Fibroblast of lung (primary cell): ENCODE measurements around the gene FAM3B.

Experiments used
- EZH2 ChIP-seq: IDR thresholded peaks from 2 replicates; pipeline ENCODE4 v1.5.1; 2012; ENCODE audit warnings: low read length, control low read depth, mild to moderate bottlenecking; ENCODE audit errors: missing control alignments
- TF ChIP-seq, protein P1 (sequence below), 2 donors: IDR thresholded peaks in 1 of 2; conservative IDR thresholded peaks in 1 of 2; 1 replicate in 1 of 2; 2 replicates in 1 of 2; pipeline ENCODE4 v1.5.1; 2011 to 2012; ENCODE audit warnings: low read length in 2 of 2, control low read depth in 1 of 2, inconsistent platforms in 1 of 2, low read depth in 1 of 2, mild to moderate bottlenecking in 1 of 2

DNA sequence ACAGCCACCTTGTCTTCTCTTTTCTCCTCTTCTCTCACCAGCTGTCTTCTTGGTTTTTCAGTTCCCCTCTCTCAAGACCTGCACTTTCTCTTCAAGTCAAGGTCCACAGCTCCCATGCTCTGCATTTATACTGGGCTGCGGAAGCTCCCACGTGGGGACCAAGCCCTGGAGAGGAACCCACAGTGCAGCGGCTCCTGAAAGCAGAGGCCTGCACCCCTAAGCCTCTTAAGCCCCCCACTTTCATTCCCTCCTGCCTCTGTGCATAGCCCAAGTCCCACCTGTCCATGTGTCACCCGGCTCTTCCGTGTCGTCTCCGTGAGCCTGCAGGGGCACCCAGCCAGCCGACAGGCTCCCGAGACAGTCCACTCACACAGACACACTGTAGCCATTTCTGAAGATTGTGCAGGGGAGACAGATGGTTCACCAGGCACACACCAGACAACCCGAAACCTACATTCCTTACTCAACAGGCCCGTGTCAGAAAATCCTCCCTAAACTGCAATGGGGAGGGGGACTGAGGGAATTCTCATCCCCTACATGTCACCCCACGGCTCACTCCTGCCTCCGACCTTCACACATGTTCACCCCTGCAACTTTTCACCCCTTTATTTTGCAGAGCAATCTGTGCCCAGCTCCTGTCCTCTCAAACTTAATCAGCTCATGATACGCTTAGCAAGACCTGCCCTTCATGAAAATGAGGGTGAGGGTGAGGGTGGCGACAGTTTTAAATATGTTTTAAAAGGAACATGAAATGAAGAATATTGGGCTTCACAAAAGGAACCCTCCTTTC, 51.5 kb downstream of the FAM3B start:
- TF ChIP-seq, protein P1, sequence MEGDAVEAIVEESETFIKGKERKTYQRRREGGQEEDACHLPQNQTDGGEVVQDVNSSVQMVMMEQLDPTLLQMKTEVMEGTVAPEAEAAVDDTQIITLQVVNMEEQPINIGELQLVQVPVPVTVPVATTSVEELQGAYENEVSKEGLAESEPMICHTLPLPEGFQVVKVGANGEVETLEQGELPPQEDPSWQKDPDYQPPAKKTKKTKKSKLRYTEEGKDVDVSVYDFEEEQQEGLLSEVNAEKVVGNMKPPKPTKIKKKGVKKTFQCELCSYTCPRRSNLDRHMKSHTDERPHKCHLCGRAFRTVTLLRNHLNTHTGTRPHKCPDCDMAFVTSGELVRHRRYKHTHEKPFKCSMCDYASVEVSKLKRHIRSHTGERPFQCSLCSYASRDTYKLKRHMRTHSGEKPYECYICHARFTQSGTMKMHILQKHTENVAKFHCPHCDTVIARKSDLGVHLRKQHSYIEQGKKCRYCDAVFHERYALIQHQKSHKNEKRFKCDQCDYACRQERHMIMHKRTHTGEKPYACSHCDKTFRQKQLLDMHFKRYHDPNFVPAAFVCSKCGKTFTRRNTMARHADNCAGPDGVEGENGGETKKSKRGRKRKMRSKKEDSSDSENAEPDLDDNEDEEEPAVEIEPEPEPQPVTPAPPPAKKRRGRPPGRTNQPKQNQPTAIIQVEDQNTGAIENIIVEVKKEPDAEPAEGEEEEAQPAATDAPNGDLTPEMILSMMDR (conservative IDR thresholded peaks at IDR 0.05 in 1 of 2, IDR thresholded peaks at IDR 0.05 in 1 of 2; ENCODE audit: low read depth in 1 of 2, low read length in 2 of 2) = no peak
- TF ChIP-seq EZH2 = no peak
